ENCODE measurements around the gene PLEKHN1.

The PLEKHN1 gene

DNA sequence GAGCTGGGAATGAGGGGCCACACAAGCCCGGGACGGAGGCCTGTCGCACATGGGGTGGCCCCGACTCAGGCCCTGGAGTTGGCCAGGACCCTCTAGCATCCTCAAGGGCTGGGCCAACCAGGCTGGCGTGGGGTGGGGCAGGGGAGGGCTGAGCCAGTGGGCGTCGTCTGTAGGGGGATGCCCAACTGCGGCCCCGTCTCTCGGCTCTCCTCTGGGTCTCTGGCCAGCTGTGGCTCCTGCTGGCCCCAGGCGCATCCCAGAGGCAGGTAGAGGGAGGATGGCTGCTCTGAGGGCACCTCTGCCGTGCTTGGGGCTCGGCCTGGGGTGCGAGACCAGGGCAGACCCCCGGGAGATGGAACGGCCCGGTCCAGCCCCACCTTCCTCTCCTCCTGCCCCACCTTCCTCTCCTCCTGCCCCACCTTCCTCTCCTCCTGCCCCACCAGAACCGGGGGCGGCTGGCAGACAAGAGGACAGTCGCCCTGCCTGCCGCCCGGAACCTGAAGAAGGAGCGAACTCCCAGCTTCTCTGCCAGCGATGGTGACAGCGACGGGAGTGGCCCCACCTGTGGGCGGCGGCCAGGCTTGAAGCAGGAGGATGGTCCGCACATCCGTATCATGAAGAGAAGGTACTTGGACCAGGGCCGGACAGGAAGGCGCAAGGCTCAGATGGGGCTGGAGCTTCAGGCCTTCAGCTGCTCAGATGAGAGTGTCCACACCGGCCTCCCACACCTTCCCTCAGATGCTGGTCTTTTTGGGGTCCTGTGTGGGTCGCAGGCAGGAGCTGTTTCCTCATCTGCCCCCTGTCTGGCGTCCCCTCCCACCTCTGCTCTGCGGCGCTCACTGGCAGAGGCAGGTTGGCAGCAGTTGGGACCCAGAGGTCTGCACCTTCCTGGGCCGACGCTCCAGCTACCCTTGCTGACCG is 36.3 kb upstream of the PLEKHN1 start:
- DNase-seq (ENCODE audit: low read depth, low spot score) = no peak

GRCh38 chr1:930633-931138 is 35.6 kb upstream of the PLEKHN1 start:
- no peak for DNase-seq (ENCODE audit: low read depth, low spot score)

DNA sequence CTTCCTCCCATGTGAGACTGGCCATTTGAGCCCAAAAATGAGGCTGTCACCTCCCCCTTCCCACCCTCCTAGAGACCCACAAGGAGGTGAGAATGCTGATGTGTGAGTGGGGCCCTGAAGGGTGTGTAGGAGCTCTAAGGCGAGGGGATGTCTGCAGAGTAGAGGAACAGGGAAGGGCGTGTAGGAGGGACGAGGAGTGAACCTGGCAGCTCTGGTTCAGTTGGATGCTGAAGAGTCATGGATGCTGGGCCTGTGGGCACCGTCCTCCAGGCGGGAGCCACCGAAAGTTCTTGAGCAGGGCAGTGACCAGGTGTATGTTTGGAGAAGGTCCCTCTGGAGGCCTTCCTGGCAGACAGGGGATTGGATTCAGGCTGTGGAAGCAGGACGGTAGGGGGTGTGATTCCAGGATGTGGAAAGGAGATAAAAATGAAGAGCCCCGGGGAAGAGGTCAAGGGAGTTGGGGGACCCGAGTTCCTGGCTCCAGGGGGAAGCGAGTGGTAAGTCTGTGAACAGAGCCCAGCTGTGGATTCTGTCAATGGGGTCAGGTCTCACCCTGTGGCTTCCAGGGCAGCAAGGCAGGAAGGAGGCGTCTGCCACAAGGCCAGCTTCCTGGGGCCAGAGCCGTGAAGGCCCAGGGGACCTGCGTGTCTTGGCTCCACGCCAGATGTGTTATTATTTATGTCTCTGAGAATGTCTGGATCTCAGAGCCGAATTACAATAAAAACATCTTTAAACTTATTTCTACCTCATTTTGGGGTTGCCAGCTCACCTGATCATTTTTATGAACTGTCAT is 34.7 kb upstream of the PLEKHN1 start:
- DNase-seq (ENCODE audit: low read depth, low spot score) = no peak

DNA sequence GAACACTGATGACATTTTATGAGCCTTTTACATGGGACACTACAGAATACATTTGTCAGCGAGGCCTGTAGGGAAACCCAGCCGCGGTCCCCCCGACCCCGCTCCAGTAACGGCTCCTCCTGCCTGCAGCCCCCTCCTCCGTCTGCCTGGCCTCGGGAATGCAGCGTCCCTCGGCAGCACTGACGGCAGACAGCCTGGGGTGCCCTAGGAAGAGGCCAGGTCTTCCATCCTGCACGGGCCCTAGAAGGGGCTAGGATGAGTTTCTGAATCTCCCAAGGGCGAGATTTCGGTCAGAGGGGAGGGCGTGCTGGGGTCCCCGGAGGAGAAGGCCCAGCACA is 34.1 kb upstream of the PLEKHN1 start:
- DNase-seq (ENCODE audit: low read depth, low spot score) = no peak

DNA sequence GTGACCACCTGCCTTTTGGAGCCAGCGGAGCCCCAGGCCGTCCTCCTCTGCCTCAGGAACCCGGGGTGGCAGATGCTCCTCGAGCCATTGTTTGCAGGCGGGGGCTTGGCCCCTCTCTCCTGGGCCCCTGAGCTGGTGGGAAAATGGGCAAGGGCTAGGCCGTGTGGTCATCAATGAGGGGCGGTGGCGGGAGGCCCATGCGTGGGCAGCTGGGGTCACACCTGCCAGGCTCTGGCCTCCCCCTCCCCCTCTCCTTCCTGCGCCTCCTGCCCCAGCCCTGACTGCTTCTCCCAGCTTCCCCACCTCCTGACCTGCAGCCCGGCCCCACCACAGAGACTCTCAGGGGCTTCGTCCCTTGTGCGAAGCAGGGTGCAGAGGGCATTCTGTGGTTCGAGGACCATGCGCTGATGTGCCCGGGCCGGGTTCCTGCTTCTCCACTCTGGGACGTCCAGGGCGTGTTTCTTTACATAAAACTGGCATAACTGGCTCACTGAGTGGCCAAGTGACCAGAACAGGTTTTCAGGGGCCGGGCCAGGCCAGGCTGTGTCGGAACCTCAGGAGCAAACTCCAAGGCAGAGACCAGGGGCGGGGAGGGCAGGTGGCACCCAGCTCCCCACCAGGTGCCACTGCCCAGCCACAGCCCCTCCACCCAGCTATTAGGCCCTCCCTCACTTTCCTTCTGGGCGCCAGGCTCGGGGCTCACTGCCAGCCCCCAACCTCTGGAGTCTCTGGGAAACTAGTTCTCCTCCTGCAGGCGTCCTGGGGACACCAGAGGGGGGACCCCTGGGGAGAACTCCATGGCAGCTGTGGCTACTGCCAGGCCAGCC is 33.3 kb upstream of the PLEKHN1 start:
- no peak for DNase-seq (ENCODE audit: low read depth, low spot score)

- DNase-seq (ENCODE audit: low read depth, low spot score) = no peak
These were observed 32.7 kb upstream of the PLEKHN1 start for GRCh38 chr1:933603-933940.

GRCh38 chr1:934991-935750 is 31.1 kb upstream of the PLEKHN1 start:
- DNase-seq (ENCODE audit: low read depth, low spot score) = no peak

GRCh38 chr1:935751-936231 is 30.5 kb upstream of the PLEKHN1 start:
- DNase-seq (ENCODE audit: low read depth, low spot score) = no peak

DNA sequence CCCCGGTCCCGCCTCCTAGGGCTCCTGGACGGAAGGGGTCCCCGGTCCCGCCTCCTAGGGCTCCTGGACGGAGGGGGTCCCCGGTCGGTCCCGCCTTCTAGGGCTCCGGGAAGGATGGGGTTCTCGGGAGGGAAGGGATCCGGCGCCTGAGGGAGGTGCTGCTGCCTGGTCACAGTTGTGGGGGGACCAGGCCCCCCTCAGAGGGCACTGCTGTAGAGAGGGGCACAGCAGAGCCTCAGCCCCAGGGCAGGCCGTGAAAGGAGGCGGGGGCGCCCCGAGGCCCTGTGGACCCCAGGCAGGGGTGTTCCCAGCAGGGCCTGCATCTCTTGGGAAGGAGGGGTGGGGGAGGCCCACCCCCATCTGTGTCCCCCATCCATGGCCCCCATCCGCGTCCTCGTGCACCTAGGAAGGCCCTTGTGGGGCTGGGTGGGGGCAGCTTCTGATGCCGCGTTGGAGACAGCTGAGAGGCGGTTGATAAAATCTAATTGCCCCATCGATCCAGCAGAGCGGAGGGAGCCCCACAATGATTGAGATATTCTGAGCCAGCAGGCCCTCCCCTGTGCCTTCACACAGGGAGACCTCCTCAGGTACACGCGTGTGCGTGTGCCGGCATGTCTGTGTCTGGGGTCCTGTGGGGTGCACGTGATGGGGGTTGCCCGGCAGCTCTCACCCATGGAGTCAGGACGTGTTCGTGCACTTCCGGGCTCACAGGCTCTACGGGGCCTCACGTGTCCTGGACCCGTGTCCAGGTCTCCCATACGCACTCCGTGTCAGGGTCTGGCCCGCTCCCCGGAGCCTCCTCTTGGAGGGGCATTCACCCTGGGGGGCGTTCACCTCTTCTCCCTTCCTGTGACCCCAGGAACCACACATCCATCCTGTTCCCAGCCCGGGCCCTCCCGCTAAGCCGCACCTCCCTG is 29.7 kb upstream of the PLEKHN1 start:
- no peak for DNase-seq (ENCODE audit: low read depth, low spot score)

DNA sequence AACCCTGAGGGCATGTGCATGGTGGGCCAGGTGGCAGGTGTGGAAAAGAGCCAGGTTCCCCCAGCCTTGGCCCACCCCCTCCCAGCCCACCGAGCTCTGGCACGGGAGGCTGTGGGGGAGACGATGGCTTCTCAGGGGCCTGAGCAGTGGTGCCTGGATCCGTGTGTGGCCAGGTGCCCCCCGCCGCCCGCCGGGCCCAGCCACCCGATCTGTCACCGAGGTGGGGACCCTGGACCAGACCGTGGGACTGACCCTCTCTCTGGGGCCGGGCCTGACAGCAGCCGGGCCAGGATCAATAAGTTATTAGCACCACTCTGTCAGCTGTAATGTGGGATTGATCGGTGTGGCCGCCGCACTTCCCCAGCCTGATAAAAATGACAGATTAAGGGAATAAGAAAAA is 28.8 kb upstream of the PLEKHN1 start:
- no peak for DNase-seq (ENCODE audit: low read depth, low spot score)

DNA sequence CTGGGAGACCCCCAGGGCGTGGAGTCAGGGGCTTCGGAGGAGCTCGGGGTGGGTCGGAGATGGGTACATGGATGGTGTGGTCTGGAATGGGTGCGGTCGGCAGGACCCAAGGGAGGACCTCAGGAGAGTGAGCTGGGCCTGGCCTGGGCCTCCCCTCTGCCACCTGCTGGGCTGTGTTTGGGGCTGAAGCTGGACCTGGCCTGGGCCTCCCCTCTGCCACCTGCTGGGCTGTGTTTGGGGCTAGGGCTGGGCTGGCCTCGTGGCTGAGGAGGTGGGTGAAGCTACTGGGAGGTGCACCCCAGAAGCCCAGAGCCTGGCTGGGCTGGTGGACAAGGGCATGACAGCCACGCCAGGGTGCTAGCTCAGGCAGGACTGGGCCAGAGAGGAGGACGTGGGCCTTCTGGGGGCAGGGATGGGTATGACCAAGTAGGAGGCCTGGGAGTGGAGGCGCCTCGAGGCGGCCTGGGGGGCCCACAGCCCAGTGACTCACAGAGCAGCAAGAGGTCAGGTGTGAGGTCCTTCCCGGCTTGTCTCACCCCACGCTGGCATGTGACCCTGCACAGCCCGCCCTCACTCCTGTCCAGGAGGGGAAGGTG is 28.1 kb upstream of the PLEKHN1 start:
- DNase-seq (ENCODE audit: low read depth, low spot score) = no peak

DNA sequence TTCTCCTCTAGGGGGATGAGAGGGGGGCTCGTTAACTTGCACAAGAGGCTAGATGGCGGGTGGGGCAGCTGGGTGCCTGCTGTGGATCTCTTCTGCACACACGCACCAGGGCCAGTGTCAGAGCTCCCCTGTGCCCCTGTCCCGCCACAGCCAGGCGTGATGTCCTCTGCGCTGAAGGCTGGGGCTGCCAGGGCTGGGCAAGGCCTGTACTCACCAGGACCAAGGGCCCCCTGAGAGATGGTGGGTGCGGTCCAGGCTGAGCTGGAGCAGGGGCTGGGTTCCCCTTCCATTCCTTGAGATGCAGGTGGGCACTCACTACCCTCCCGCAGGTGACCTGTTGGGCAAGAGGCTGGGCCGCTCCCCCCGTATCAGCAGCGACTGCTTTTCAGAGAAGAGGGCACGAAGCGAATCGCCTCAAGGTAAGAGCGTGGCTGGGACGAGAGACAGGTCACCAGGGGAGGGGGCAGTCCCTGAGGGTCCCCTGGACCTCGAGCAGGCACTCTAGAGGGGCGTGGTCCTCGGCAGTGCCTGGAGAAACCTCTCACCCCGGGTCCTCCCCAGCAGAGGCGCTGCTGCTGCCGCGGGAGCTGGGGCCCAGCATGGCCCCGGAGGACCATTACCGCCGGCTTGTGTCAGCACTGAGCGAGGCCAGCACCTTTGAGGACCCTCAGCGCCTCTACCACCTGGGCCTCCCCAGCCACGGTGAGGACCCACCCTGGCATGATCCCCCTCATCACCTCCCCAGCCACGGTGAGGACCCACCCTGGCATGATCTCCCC is 27.4 kb upstream of the PLEKHN1 start:
- no peak for DNase-seq (ENCODE audit: low read depth, low spot score)

- no peak for DNase-seq (ENCODE audit: low read depth, low spot score)
These were observed 26.7 kb upstream of the PLEKHN1 start for GRCh38 chr1:939511-940106.

DNA sequence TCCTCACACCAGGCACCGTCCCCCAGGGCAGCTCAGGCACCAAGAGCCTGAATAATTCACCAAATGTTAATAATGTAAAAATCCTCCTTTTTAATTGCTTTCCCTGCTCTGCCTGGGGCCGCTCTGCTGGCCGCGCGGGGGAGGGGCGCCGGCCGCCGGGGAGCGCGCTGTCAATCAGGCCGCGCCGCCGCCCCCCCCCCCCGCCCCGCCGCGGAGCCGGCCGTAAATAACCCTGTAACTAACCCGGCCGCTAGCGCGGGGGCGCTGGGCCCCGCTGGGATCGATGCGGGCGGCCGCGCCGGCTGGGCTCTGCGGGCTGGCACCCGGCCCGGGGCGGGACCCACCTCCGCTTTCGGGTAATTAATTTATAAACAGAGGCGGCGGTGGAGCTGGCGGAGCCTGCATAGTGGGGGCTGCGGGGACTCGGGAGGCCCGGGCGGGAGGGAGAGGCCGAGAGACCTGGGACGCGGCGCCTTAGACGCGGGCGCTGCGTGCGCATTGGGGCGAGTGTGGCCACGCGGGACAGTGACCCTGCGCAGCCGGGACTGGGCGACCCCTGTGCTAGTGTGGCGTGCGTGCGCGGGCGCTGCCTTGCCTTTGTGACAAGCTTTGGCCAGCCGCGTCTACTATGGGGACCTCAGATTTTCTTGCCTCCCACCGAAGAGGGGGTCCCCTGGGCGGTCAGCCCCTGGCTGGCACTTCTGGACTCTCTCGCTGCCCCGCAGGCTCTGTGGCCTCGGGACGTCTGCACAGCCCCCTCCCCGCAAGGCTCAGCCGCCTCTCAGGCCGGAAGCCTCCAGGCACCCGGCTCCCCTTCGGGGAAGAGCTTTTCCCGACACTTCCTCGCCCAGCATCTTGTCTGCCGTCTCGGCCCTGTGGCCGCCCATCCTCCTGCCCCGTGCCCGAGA is 25.9 kb upstream of the PLEKHN1 start:
- DNase-seq (ENCODE audit: low read depth, low spot score) = no peak

GRCh38 chr1:941015-941587 is 25.2 kb upstream of the PLEKHN1 start:
- DNase-seq (ENCODE audit: low read depth, low spot score) = no peak

GRCh38 chr1:941588-942383 is 24.5 kb upstream of the PLEKHN1 start:
- no peak for DNase-seq (ENCODE audit: low read depth, low spot score)

All from smooth muscle cell of the brain vasculature (primary cell).